Activated CD8-positive, alpha-beta T cell treated with anti-CD3 and anti-CD28 coated beads, Interleukin-2, amount 10 ng/mL, durations not matched to agents 7 days and 5 days (primary cell): ENCODE results near the gene TRMT112. TPM values are rescaled to one million over a fixed set of nuclear protein-coding genes. Genes with fewer than 3 reads are reported as not detected.
A peak's percentile ranks its signal among the peaks of the same experiment; 100 is the strongest.

Experiments
- ATAC-seq: fragments of 150-1000 bp; cut with Tn5 transposase; one replicate; pipeline ENCODE4 v1.10.0; 2021; ENCODE audit warnings: moderate library complexity
- CTCF ChIA-PET: fragments of 350-600 bp; sonication (Branson Sonifier 250); formaldehyde crosslinking; loops from one replicate; lab custom pipeline; 2021; ENCODE audit warnings: antibody characterized with exemption; lab: Charles Lee
- POLR2A ChIA-PET: fragments of 350-600 bp; sonication (Branson Sonifier 250); formaldehyde crosslinking; loops from one replicate; lab custom pipeline; 2021; ENCODE audit warnings: antibody characterized with exemption; lab: Charles Lee
- DNase-seq: peaks from one replicate; pipeline ENCODE4 v3.0.0-alpha.2; 2020
- H3K27ac Mint-ChIP-seq: one replicate; pipeline ENCODE4 v1.8.0; 2021; ENCODE audit warnings: mild to moderate bottlenecking, mixed read lengths
- H3K27me3 Mint-ChIP-seq: one replicate; pipeline ENCODE4 v1.8.0; 2021; ENCODE audit warnings: low read depth, mixed read lengths
- H3K36me3 Mint-ChIP-seq: one replicate; pipeline ENCODE4 v1.8.0; 2021; ENCODE audit warnings: low read depth, mixed read lengths
- H3K4me1 Mint-ChIP-seq: one replicate; pipeline ENCODE4 v1.8.0; 2021; ENCODE audit warnings: low read depth, mixed read lengths
- H3K4me3 Mint-ChIP-seq: one replicate; pipeline ENCODE4 v1.8.0; 2021; ENCODE audit warnings: mild to moderate bottlenecking, mixed read lengths
- H3K9me3 Mint-ChIP-seq: one replicate; pipeline ENCODE4 v1.8.0; 2022; ENCODE audit warnings: mixed read lengths; ENCODE audit not compliant: insufficient read depth
- total RNA-seq, 2 experiments: library from RNA; stranded (reverse); gene quantifications; one replicate each; pipeline ENCODE4 v1.2.3, GENCODE V29; 2021

Gene TRMT112
- total RNA-seq, 2 experiments from 2014 or later = 154 to 165 TPM

DNA sequence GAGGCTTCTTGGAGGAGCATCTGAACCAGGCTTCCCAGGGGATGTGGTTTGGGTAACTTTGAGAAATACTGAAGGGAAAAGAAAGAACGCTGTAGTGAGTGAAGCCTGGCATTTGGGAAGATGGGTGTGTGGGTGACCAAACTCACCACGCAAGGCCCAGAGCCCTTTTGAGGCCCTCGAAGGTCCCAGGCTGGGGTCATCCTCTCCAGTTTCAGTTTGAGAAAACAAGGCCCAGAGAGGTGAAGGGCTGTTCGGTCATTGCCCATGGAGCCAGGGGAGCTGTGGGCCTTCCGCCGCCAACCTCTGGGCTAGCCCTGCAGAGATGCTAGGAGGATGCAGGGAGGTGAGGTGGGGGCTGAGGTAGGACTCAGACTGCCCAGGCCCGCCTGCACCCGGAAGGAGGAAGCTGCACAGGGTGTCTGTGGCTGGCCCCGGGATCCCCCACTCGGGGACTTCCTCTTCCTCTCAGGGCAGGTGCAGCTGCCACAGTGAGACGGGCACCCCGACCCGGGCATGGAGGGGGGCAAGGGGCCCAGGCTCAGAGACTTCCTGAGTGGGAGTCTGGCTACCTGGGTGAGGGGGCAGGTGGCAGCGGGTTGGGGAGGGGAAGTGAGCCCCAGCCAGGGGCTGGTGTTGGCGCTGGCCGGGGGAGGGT is 22.5 kb upstream of the TRMT112 start, which contains the start of gene CCDC88B:
Gene CCDC88B (plus strand): TSS at position 451 of the 655 bp plus-strand sequence. CDS start 63 bp downstream, at position 514.
- Mint-ChIP-seq H3K4me3 (peak within 1 kb of the TSS; percentile 80), H3K36me3 (peaks cover 38% of the 10 kb centered on the region), H3K9me3 (no peaks in the 10 kb centered on the region), H3K4me1 (peaks cover 53% of the 10 kb centered on the region), H3K27me3 (no peaks in the 10 kb centered on the region), H3K27ac (peak within 1 kb of the TSS; percentile 91)
- DNase-seq (peak; percentile 91), ATAC-seq (peak; percentile 80)
- ChIA-PET POLR2A (interaction anchor here (0.6 to 4.3 kb wide), 11 partner anchors 8 to 567 kb away, joined by 3 to 37 read pairs (median 4); partner anchors contain the start of genes PRDX5 and TRMT112), CTCF (interaction anchor here (1.3 to 5.3 kb wide), 5 partner anchors 9 to 99 kb away, joined by 3 to 47 read pairs (median 9); partner anchors contain the start of genes FKBP2, PRDX5 and TRMT112)

DNA sequence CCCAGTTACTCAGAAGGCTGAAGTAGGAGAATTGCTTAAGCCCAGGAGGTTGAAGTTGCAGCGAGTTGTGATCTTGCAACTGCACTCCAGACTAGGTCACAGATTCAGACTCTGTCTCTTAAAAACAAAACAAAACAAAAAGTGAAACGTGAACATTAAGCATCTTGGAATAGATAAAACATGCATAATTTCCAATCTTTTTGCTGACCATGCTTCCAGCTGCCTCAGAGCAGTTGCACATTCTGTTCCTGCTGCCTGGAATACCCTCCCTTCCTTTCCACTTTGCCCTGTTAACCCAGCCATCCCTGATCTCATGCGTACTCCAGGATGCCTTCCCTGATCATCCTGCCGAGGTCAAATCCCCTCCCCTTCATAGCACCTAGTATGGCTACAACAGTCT is 21.9 kb upstream of the TRMT112 start:
- H3K4me1 Mint-ChIP-seq = peaks cover 55% of the 10 kb centered on the region
- H3K9me3 Mint-ChIP-seq = no peaks in the 10 kb centered on the region
- no peaks in the 10 kb centered on the region for H3K27me3 Mint-ChIP-seq
- CTCF ChIA-PET = interaction anchor here (1.3 to 5.3 kb wide), 4 partner anchors 9 to 98 kb away, joined by 3 to 47 read pairs (median 18); partner anchors contain the start of genes FKBP2, PRDX5 and TRMT112
- POLR2A ChIA-PET = interaction anchor here (0.7 to 4.3 kb wide), 5 partner anchors 10 to 341 kb away, joined by 3 to 37 read pairs (median 5); partner anchors contain the start of genes PRDX5 and TRMT112
- peaks cover 40% of the 10 kb centered on the region for H3K36me3 Mint-ChIP-seq
- no peak for ATAC-seq
- H3K4me3 Mint-ChIP-seq = peak overlapping the region; percentile 80
- DNase-seq = no peak
- H3K27ac Mint-ChIP-seq = peak overlapping the region; percentile 91

DNA sequence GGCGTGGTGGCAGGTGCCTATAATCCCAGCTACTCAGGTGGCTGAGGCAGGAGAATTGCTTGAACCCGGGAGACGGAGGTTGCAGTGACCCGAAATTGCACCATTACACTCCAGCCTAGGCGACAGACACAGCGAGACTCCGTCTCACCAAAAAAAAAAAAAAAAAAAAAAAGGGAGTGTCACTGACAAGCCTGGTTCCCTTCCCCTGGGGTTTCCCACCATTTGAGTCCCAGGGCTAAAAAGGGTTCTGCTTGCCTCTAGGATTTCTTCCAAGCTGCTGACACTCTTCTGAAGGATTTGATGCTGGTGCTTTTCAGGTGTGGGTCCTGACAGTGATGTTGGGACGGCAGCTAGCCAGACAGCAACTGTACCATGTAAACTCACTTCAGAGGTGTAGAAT is 21.4 kb upstream of the TRMT112 start:
- peak overlapping the region; percentile 80 for H3K4me3 Mint-ChIP-seq
- CTCF ChIA-PET = interaction anchor here (0.8 to 2.8 kb wide), 3 partner anchors 17 to 134 kb away, joined by 4 to 17 read pairs (median 7); partner anchors contain the start of genes PRDX5 and TRMT112
- POLR2A ChIA-PET = interaction anchor here (4.3 kb wide), 1 partner anchor 21 kb away, joined by 37 read pairs; the partner anchor contains the start of genes PRDX5 and TRMT112
- no peaks in the 10 kb centered on the region for H3K27me3 Mint-ChIP-seq
- H3K36me3 Mint-ChIP-seq = peaks cover 39% of the 10 kb centered on the region
- H3K9me3 Mint-ChIP-seq = no peaks in the 10 kb centered on the region
- ATAC-seq (no peak), DNase-seq (no peak)
- H3K27ac Mint-ChIP-seq = peak overlapping the region; percentile 91
- peaks cover 55% of the 10 kb centered on the region for H3K4me1 Mint-ChIP-seq

DNA sequence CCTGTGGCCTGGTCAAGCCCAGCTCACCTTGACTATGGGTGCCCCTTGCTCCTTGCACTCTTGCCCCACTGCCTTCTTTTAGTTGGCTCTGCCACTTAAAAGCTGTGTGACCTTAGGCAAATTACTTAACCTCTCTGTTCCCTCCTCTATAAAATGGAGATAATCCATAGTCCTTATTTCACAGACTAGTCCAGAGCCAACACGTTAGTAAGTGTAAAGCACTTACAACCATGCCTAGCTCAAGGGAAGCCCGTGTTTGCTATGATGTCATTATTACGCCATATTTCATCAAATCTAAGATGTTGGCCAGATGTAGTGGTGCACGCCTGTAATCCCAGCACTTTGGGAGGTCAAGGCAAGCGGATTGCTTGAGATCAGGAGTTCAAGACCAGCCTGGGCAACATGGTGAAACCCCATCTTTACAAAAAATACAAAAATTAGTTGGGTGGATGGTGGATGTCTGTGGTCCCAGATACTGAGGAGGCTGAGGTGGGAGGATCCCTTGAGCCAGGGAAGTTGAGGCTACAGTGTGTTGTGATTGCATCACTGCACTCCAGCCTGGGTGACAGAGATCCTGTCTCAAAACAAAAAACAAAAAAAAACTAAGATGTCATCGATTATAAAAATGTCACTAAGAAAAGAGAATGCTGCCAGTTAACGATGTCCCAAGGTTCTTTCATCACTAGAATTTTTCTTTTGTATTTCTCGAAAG is 20.3 kb upstream of the TRMT112 start:
- peaks cover 42% of the 10 kb centered on the region for H3K36me3 Mint-ChIP-seq
- H3K9me3 Mint-ChIP-seq = no peaks in the 10 kb centered on the region
- H3K27ac Mint-ChIP-seq = no peak overlapping the region
- peaks cover 55% of the 10 kb centered on the region for H3K4me1 Mint-ChIP-seq
- CTCF ChIA-PET = interaction anchor here (0.7 to 2.8 kb wide), 6 partner anchors 18 to 667 kb away, joined by 4 to 17 read pairs (median 4); partner anchors contain the start of genes ATL3, ESRRA, PRDX5 and TRMT112
- H3K4me3 Mint-ChIP-seq = no peak overlapping the region
- POLR2A ChIA-PET = interaction anchor here (4.3 kb wide), 1 partner anchor 20 kb away, joined by 37 read pairs; the partner anchor contains the start of genes PRDX5 and TRMT112
- no peaks in the 10 kb centered on the region for H3K27me3 Mint-ChIP-seq
- no peak for DNase-seq
- no peak for ATAC-seq

DNA sequence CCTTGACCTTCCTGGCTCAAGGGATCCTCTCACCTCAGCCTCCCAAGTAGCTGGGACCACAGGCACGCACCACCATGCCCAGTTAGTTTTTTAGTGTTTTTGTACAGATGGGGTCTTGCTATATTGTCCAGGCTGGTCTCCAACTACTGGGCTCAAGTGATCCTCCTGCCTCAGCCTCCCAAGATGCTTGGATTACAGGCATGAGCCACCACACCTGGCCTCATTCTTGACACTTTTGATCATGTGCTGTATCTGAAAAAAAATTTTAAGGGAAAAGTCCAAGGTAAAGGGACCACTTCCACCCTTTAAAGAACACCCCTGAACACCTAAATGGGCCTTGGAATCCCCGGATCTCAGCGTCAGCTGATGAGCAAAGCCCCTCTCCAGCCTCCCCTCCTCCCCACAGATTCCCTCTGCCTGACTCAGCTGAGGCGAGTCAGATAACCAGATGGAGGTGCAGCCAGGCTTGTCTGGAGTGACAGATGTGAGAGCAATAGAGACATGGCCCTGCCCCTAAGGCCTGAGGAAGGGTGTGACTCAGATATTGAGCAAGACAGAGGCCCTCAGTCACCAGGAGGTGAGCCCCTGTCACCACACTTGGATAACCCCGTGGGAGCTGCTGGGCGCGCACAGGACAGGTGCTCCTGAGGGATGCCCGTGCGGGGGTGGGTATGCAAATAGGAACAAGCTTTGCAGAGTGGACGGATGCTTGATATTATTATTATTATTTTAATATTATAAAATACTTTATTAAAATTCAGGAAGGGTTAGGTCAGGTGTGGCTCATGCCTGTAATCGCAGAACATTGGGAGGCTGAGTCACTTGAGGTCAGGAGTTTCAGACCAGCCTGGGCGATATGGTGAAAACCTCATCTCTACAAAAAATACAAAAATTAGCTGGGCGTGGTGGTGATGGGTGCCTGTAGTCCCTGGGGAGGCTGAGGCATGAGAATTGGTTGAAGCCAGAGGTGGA is 17.7 kb upstream of the TRMT112 start:
- Mint-ChIP-seq H3K27ac (peak overlapping the region; percentile 39), H3K36me3 (peaks cover 32% of the 10 kb centered on the region), H3K27me3 (no peaks in the 10 kb centered on the region), H3K4me1 (peaks cover 60% of the 10 kb centered on the region), H3K4me3 (no peak overlapping the region), H3K9me3 (no peaks in the 10 kb centered on the region)
- ChIA-PET POLR2A (interaction anchor here (0.6 to 0.9 kb wide), 2 partner anchors 17 to 1454 kb away, joined by 4 to 5 read pairs; partner anchors contain the start of genes PRDX5, SLC3A2 and TRMT112), CTCF (interaction anchor here (1.0 kb wide), 1 partner anchor 17 kb away, joined by 6 read pairs; the partner anchor contains the start of genes PRDX5 and TRMT112)
- no peak for DNase-seq
- no peak for ATAC-seq

DNA sequence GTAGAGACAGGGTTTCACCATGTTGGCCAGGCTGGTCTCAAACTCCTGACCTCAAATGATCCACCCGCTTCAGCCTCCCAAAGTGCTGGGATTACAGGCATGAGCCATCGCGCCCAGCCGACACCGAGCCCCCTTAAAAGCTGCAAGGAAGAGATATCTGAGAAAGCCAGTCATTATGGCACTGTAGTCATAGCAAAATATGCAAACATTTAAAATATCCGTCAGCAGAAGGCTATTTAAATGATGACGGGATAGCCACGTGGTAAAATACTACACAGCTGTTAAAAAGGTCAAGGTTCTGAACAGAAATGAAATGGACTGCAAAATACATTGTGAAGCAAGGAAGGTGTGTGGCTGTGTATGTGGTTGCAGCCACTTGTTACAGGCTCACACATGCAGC is 16.2 kb upstream of the TRMT112 start:
- ChIA-PET POLR2A (interaction anchor here (4.0 kb wide), 1 partner anchor 16 kb away, joined by 44 read pairs; the partner anchor contains the start of genes PRDX5 and TRMT112), CTCF (interaction anchor here (1.0 to 3.5 kb wide), 3 partner anchors 15 to 29 kb away, joined by 3 to 137 read pairs (median 30); partner anchors contain the start of genes ESRRA, PRDX5 and TRMT112)
- ATAC-seq (no peak), DNase-seq (no peak)
- H3K9me3 Mint-ChIP-seq = no peaks in the 10 kb centered on the region
- no peak overlapping the region for H3K27ac Mint-ChIP-seq
- H3K4me1 Mint-ChIP-seq = peaks cover 51% of the 10 kb centered on the region
- H3K27me3 Mint-ChIP-seq = no peaks in the 10 kb centered on the region
- no peak overlapping the region for H3K4me3 Mint-ChIP-seq
- H3K36me3 Mint-ChIP-seq = peaks cover 23% of the 10 kb centered on the region

DNA sequence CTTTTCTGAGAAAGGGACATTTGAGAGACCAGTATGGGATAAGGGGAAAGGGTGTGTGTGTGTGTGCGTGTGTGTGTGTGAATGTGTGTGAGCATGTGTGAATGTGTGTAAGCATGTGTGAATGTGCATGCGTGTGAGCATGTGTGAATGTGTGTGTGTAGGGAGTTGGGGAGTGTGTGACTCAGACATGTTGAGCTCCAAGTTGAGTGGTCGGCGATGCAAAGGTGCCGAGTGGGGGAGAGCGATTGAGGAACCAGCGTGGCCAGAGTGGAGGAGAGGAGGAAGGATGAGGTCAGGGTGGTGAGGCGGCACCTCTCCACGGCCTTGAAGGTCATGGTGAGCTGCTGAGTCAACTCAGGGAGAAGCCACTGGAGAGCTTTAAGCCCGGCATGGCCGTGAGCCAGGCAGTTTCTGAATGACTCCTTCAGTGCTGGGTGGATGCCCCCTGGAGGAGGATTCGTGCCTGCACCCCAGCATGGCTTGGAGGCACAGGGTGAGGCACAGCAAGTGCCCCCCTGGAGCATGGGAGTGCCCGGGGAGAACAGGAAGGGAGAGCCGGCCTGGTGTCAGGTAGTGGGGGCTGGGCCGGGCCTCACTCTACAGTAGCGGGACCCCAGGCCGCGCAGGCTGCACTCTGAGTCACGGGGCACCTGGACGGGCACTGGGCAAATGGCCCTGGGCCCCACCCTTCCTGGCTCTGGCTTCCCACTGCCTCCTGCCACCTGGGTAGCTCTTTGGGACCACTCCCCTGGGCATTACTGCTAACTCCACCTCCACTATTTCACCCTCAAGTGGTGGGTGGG is 14.4 kb upstream of the TRMT112 start:
- ATAC-seq = peak; percentile 95
- ChIA-PET POLR2A (interaction anchor here (0.7 to 4.0 kb wide), 5 partner anchors 9 to 1149 kb away, joined by 3 to 44 read pairs (median 3); partner anchors contain the start of genes CCDC88B, FERMT3, PRDX5 and STIP1), CTCF (interaction anchor here (0.7 to 3.9 kb wide), 24 partner anchors 8 to 479 kb away, joined by 3 to 137 read pairs (median 6); partner anchors contain the start of genes CCDC88B, ESRRA, FERMT3 and PRDX5)
- Mint-ChIP-seq H3K27me3 (peaks cover 2% of the 10 kb centered on the region), H3K4me1 (peaks cover 38% of the 10 kb centered on the region), H3K27ac (peak overlapping the region; percentile 86), H3K9me3 (no peaks in the 10 kb centered on the region), H3K36me3 (peaks cover 13% of the 10 kb centered on the region), H3K4me3 (peak overlapping the region; percentile 1)
- peak; percentile 89 for DNase-seq

DNA sequence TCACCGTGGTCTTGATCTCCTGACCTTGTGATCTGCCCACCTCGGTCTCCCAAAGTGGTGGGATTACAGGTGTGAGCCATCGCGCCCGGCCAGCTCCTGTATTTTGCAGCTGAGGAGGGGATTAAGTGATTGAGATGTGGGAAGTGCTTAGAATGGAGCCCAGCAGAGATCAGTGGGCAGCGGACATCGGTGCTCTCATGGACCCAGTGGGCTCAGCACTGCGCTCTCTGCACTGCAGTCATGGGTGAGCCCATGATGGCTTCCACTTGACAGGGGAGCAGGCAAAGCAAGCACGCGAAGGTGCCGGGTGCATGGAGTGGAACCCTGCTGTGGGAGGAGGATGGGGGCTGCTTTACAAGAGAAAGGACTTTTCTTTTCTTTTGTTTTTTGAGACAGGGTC is 13.5 kb upstream of the TRMT112 start:
- CTCF ChIA-PET = interaction anchor here (0.8 to 3.9 kb wide), 20 partner anchors 7 to 478 kb away, joined by 3 to 137 read pairs (median 7); partner anchors contain the start of genes CCDC88B, ESRRA, FERMT3 and PRDX5
- POLR2A ChIA-PET = interaction anchor here (1.2 to 4.0 kb wide), 3 partner anchors 10 to 145 kb away, joined by 3 to 44 read pairs (median 22); partner anchors contain the start of genes CCDC88B, PRDX5, STIP1 and TRMT112
- DNase-seq (no peak), ATAC-seq (no peak)
- no peak overlapping the region for H3K4me3 Mint-ChIP-seq
- no peaks in the 10 kb centered on the region for H3K9me3 Mint-ChIP-seq
- H3K4me1 Mint-ChIP-seq = peaks cover 36% of the 10 kb centered on the region
- H3K36me3 Mint-ChIP-seq = peaks cover 13% of the 10 kb centered on the region
- H3K27ac Mint-ChIP-seq = peak overlapping the region; percentile 25
- peaks cover 2% of the 10 kb centered on the region for H3K27me3 Mint-ChIP-seq

DNA sequence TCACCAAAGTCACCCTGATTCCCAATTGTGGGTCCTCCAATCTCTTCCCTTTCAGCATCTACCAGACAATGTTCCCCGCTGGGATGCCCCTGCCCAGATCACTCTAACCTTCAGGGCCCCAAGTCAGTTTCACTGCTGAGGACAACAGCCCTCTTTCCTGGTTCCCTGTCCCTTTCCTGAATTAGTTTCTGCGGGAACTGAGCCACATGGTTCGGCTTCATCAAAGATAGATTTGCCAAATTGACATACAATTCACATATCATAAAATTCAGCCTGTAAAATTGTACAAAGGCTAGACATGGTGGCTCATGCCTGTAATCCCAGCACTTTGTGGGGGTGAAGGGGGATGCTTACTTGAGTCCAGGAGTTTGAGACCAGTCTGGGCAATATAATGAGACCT is 10.6 kb upstream of the TRMT112 start:
- Mint-ChIP-seq H3K36me3 (no peaks in the 10 kb centered on the region), H3K27ac (no peak overlapping the region), H3K27me3 (peaks cover 2% of the 10 kb centered on the region), H3K4me1 (peaks cover 28% of the 10 kb centered on the region), H3K4me3 (no peak overlapping the region), H3K9me3 (no peaks in the 10 kb centered on the region)
- DNase-seq = no peak
- CTCF ChIA-PET = no interaction called here
- POLR2A ChIA-PET = interaction anchor here (1.8 kb wide), 1 partner anchor 10 kb away, joined by 5 read pairs; the partner anchor contains the start of gene PRDX5
- ATAC-seq = no peak
